Stimulated activated CD4-positive, alpha-beta T cell treated with anti-CD3 and anti-CD28 coated beads, Interleukin-4, amount 100 ng/mL, for 1 hour (primary cell): ENCODE measurements around the gene PRAMEF12.
"Not testable (repeated sequence)": the region's sequence is repeated elsewhere in the genome, so short reads cannot be mapped to it uniquely, and the experiment has no call there.

Experiments
- DNase-seq: peaks from one replicate; pipeline ENCODE4 v3.0.0-alpha.2; 2020

Gene PRAMEF12

GRCh38 chr1:12773438-12773837 lies at the start of gene PRAMEF12:
Gene PRAMEF12 (plus strand): TSS chr1:12773738. CDS start chr1:12774868, 1,130 bp downstream.
- DNase-seq = no peak

- no peak for DNase-seq
Measured at GRCh38 chr1:12728391-12728790, 45.1 kb upstream of the PRAMEF12 start.

GRCh38 chr1:12730156-12730555 lies 43.4 kb upstream of the PRAMEF12 start:
- no peak for DNase-seq

GRCh38 chr1:12731084-12731483 lies 42.5 kb upstream of the PRAMEF12 start:
- not testable (repeated sequence) for DNase-seq

- DNase-seq = no peak
Measured at GRCh38 chr1:12734651-12735050, 38.9 kb upstream of the PRAMEF12 start.

- no peak for DNase-seq
Measured at GRCh38 chr1:12738934-12739333, 34.6 kb upstream of the PRAMEF12 start.

- no peak for DNase-seq
Measured at GRCh38 chr1:12739613-12740012, 33.9 kb upstream of the PRAMEF12 start.

GRCh38 chr1:12741946-12742345 lies 31.6 kb upstream of the PRAMEF12 start:
- no peak for DNase-seq

- no peak for DNase-seq
Measured at GRCh38 chr1:12745126-12745991, 28.2 kb upstream of the PRAMEF12 start.

- no peak for DNase-seq
Measured at GRCh38 chr1:12745992-12746323, 27.6 kb upstream of the PRAMEF12 start, which contains the start of gene CFAP107. Gene CFAP107 (plus strand): TSS chr1:12746200. CDS start chr1:12746431, 231 bp downstream.

- DNase-seq = no peak
Measured at GRCh38 chr1:12748778-12749355, 24.7 kb upstream of the PRAMEF12 start.

GRCh38 chr1:12754738-12755137 lies 18.8 kb upstream of the PRAMEF12 start:
- no peak for DNase-seq

- no peak for DNase-seq
Measured at GRCh38 chr1:12756273-12756672, 17.3 kb upstream of the PRAMEF12 start.

GRCh38 chr1:12756768-12757413 lies 16.6 kb upstream of the PRAMEF12 start:
- no peak for DNase-seq

GRCh38 chr1:12757836-12758235 lies 15.7 kb upstream of the PRAMEF12 start:
- no peak for DNase-seq

GRCh38 chr1:12760256-12760795 lies 13.2 kb upstream of the PRAMEF12 start:
- DNase-seq = no peak

- DNase-seq = no peak
Measured at GRCh38 chr1:12761781-12762180, 11.8 kb upstream of the PRAMEF12 start.

- no peak for DNase-seq
Measured at GRCh38 chr1:12762766-12763165, 10.8 kb upstream of the PRAMEF12 start.

GRCh38 chr1:12763479-12763878 lies 10.1 kb upstream of the PRAMEF12 start:
- no peak for DNase-seq

- no peak for DNase-seq
Measured at GRCh38 chr1:12764016-12764415, 9.5 kb upstream of the PRAMEF12 start.

GRCh38 chr1:12769031-12769430 lies 4.5 kb upstream of the PRAMEF12 start:
- DNase-seq = no peak

- DNase-seq = no peak
Measured at GRCh38 chr1:12769976-12770505, 3.5 kb upstream of the PRAMEF12 start.

- DNase-seq = no peak
Measured at GRCh38 chr1:12770620-12771019, 2.9 kb upstream of the PRAMEF12 start.
